ENCODE measurements around the gene ELMOD3.
"Not testable (repeated sequence)": the region's sequence is repeated elsewhere in the genome, so short reads cannot be mapped to it uniquely, and the experiment has no call there.

ELMOD3 gene

DNA sequence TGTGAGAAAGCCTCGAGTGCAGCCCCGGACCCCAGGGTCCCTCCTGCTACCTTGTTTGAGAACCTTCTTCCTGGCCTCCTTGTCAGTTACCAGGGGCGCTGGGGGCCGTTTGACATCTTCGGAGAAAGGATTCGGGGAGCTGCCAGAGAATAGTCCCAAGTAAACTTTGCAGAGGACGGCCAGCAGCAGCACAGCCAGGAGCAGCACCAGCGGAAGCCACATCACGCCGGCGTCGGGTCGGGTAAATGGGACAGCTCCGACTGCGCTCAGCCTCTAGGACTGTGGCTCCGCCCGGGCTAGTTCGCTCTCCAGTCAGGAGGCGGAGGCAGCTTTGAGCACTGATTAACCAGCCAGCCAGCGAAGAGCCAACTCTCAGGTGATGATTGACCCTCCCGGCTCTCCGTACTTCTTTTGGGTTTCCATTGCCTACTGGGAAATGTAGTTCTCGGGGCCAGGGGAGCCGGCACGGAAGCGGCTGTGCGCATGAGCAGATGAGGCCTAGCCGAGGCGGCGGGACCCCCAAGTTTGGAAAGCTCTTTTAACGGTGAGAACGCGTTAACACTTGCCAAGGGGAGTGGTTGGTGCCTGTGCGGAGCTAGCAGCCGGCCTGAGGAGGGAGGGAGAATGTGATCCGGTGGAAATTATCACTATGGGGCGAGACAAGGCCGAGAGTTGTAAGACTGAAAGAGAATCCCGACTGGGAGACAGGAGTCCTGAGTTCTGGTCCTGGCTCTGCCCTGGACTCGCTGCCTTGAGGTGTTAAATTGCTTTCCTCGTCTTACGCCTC is at the start of gene ELMOD3, which contains the start of gene RETSAT:
TSS of gene ELMOD3 (plus strand) at position 484 of the 787 bp plus-strand sequence. CDS start 2,430 bp downstream, outside the sequence.
TSS of gene RETSAT (minus strand) at position 243 of the 787 bp plus-strand sequence. CDS start at position 222, 21 bp downstream.
- peak; percentile 97 for DNase-seq

DNA sequence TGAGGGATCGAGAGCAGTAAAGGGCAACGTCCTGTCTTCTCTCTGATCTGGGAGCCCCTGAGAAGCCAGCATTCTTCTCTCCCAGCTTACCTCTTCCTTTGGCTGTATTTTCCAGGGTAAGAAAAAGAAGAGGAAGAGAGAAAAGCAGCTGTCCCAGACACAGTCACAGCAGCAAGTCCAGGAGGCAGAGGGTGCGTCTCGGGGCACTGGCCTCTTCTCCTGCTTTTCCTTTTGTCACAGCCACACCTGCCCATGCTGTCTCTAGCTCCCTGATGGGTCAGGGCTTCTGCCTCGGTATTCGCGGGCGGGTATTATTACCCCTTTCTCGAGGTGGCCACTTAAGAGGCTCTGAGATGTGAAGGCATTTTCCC is 47.1 kb upstream of the ELMOD3 start:
- no peak for DNase-seq

DNA sequence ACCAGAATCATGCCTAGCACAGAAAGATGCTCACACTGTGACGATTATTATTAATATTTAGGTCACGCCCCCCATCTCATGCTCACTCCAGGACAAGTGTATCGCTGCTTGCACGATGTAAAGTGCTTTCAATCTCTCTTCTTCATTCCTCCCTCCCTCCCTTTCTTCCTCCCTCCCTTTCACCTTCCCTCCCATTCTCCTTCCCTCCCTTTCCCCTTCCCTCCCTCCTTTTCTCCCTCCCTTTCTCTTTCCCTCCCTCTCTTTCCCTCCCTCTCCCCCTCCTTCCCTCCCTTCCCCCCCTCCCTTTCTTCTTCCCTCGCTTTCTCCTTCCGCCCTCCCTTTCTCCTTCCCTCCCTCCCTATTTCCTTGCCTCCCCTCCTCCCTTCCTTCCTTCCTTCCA is 46.4 kb upstream of the ELMOD3 start:
- no peak for DNase-seq

DNA sequence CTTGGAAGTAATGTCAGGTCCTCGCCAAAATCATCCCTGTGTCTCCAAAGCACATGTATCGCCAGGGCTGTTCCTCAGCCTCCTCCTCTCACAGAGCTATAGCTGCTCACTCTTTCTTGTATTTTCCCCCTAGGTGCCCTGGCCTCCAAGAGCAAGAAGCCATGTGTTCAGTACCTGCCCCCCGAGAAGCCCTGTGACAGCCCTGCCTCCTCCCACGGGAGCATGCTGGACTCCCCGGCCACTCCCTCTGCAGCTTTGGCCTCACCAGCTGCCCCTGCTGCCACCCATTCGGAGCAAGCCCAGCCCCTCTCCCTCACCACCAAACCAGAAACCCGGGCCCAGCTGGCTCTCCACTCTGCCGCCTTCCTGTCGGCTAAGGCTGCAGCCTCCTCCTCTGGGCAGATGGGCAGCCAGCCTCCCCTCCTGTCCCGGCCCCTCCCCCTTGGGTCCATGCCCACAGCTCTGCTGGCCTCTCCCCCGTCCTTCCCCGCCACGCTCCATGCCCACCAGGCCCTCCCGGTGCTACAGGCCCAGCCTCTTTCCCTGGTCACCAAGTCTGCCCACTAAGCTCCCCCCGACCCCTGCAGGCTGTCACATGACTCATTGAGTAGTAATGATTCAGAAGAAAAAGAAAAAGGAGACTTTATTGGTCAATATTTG is 45.5 kb upstream of the ELMOD3 start:
- DNase-seq = no peak

DNA sequence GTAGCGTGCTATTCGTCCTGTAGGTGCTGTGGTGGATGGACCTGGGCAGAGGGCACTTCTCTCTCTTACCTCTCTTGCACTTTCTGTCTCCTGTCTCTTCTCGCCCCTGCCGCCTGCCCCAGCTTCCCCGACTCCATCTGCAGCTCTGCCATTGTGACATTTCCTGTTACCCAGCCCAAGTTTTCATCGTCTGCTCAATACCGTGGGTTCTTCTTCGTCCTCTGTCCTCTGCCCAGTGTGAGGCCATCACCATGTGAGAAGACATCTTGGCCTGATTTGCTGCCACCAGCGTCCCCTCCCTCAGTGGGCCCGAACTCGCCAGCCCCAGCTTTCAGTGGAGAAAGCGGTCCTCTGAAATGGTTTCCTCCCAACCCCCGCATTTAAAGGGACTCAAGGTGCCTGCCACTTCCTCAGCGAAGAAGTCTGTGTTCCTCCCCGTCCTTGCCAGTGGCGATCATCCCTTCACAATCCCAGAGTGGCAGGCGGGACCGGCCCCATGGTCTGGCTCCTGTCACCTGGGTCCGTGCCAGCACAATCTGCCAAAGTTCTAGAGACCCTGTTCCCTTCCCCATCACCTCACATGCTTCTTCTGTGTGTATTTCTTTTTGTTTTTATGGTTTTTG is 44.8 kb upstream of the ELMOD3 start:
- DNase-seq = no peak

DNA sequence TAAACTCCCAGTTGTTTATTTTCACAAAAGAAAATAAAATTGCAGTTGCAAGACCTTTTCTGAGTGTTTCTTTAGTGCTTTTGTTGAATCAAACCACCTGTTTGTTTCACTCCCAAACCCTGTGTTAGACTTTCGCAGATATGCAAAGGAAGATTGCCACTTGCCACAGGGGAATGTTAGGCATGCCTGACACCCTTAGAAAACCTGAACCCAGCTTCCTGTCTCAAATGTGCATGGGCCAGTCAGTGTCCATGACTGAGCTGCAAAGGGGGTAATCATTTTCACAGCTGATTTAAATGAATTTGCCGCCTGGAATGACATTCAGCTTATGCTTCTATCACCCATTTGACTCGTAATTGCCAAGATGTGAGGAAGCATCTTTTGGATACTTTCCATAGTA is 44.2 kb upstream of the ELMOD3 start:
- no peak for DNase-seq

DNA sequence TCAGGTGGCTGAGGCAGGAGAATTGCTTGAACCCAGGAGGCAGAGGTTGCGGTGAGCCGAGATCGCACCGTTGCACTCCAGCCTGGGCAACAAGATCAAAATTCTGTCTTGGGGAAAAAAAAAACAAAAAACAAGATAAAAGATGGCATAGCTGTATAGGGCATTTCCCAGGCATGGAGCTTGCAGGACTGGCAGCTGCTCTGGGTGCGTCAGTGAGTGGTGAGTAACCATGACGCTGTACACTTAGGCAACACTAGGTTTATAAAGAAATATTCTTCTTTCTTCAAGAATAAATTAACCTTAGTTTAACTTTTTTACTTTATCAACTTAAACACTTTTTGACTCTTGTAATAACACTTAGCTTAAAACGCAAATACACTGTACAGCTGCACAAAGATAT is 42.2 kb upstream of the ELMOD3 start:
- DNase-seq = no peak

DNA sequence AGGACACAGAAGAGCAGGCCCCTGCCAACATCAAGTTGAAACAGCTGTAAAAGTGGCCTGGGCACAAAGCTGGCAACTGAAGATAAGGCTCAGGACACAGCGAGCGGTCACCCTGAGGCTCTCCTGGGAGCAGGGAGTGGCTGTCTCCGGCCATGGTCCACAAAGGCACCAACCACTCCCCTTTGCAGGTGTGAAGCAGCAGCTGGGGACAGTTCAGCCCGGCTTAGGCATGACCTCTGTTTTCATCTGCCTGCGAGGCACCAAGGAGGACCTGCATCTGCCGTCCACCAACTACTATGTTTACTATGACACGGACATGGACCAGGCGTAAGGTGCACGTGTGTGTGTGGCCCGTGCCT is 39.7 kb upstream of the ELMOD3 start:
- no peak for DNase-seq

- DNase-seq = not testable (repeated sequence)
Measured at GRCh38 chr2:85315921-85316320, 38.6 kb upstream of the ELMOD3 start.

DNA sequence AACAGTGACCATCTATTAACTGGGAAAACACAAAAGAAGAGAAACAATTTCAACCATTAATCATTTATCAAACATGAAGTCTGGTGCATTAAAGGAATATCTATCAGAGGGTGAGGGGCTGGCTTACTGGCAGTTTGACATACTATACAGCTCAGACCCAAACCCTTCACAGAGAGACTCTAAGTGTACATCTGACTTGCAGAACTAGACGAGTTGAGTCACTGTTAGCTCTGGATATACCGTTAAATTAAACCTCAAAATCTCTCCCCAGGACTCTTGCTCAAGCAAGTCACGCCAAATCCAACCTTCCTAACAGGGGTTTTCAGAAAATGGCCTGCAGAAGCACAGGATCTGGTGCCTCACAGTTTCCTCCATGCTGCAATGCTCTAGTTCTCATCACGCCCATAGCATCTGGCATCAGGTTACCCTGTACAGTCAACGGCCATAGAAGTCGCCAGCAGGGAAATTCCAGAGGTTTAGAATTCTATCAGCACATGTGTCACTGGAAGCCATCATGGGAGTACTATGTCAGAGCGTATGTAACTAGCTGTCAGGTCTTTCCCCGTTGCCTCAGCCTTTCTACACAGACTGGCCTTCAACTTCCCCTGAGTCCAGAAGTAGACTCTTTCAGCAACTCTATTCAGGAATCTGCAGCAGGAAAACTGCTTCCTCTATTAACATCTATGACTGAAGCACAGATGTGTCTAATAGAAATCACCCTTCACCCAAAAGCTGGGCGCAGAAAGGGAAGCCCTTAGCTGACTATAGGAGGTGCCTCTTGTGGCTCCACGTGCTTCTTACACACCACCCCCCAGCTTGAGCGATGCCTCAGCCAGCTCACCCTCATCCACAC is 36.1 kb upstream of the ELMOD3 start:
- DNase-seq = no peak

- no peak for DNase-seq
Measured at GRCh38 chr2:85319796-85320195, 34.8 kb upstream of the ELMOD3 start.

GRCh38 chr2:85323351-85323987 is 31.1 kb upstream of the ELMOD3 start:
- DNase-seq = no peak

GRCh38 chr2:85323988-85324367 is 30.6 kb upstream of the ELMOD3 start:
- not testable (repeated sequence) for DNase-seq

- no peak for DNase-seq
Measured at GRCh38 chr2:85324639-85325465, 29.7 kb upstream of the ELMOD3 start.

GRCh38 chr2:85325466-85325811 is 29.1 kb upstream of the ELMOD3 start:
- DNase-seq = no peak

DNA sequence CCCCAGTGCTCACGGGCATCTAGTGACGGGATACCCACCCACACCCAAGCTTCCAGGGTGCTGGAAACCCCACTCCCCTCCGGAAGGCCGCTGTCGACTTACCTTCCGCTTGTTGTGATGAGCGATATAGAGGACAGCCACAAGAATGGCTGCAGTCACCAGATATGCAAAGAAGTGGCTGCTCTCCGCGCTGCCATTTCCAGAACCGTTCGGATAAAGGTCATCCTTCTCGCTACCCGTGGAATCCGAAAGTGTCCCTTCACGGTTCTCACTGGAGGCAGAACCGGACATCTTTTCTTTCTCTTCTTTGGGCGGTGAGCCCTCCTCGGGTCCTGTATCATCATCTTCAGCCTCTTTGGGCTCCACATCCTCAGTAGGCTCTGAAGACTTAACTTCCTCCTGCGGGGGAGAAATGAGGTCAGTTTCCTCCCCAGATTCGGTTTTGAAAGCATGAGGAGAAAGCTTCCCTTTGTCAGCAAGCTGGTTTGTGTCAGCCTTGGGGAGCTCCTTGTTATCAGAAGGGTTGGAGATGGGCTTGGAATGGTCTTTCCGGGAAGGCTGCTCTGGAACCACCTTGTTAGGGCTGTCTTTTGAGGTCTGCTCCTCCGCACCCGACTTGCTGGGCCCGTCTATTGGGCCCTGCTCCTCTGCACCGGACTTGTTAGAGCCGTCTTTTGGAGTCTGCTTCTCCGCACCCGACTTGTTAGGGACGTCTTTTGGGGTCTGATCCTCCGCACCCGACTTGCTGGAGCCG is 28.0 kb upstream of the ELMOD3 start:
- peak; percentile 72 for DNase-seq

DNA sequence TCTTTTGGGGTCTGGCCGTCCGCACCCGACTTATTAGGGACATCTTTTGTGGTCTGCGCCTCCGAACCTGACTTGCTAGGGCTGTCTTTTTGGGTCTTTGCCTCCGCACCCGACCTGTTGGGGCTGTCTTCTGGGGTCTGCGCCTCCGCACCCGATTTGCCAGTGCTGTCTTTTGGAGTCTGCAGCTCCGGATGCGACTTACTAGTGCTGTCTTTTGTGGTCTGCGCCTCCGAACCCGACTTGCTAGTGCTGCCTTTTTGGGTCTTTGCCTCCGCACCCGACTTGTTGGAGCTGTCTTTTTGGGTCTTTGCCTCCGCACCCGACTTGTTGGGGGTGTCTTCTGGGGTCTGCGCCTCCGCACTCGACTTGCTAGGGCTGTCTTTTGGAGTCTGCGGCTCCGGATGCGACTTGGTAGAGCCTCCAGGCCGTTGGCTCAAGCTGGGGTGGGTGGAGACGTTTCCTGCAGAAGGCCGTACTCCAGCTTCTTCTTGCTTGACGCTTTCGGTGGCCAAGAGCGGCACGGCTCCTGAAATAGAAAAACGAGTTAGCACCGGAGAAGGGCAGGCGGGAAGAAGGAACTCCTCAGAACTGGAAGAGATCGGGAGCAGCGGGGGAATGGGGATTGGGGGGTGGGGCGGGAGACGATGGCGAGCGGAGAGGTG is 27.3 kb upstream of the ELMOD3 start:
- DNase-seq = peak; percentile 37

GRCh38 chr2:85327822-85328617 is 26.5 kb upstream of the ELMOD3 start, which contains the start of gene TGOLN2:
Gene TGOLN2 (minus strand): TSS chr2:85327989. CDS start chr2:85327962, 27 bp downstream.
- peak; percentile 91 for DNase-seq

- DNase-seq = peak; percentile 65
Measured at GRCh38 chr2:85329181-85329651, 25.4 kb upstream of the ELMOD3 start.

Measured in OCI-M1 (cell line).